WERI-Rb-1 (cell line): ENCODE measurements around the gene SDSL.

Experiments
- DNase-seq: peaks from one replicate; pipeline ENCODE4 v3.0.0-alpha.2; 2020
- H3K27ac ChIP-seq: fragments of 250-450 bp; sonication (Bioruptor Pico); 2 replicates; pipeline ENCODE4 v1.5.1; 2020; ENCODE audit warnings: mild to moderate bottlenecking, moderate library complexity
- H3K27me3 ChIP-seq: fragments of 250-450 bp; sonication (Bioruptor Pico); 2 replicates; pipeline ENCODE4 v1.5.1; 2021; ENCODE audit warnings: mild to moderate bottlenecking, low read depth, moderate library complexity; ENCODE audit not compliant: insufficient read depth, severe bottlenecking
- H3K36me3 ChIP-seq: fragments of 250-450 bp; sonication (Bioruptor Pico); 2 replicates; pipeline ENCODE4 v1.5.1; 2020; ENCODE audit warnings: mild to moderate bottlenecking, moderate library complexity
- H3K4me3 ChIP-seq: 2 replicates; pipeline ENCODE4 v1.5.1; 2011; ENCODE audit warnings: low read depth, mild to moderate bottlenecking, control low read depth, low read length
- H3K9me3 ChIP-seq: fragments of 250-450 bp; sonication (Bioruptor Pico); 2 replicates; pipeline ENCODE4 v1.5.1; 2021; ENCODE audit warnings: mild to moderate bottlenecking, moderate library complexity; ENCODE audit not compliant: severe bottlenecking
- TF ChIP-seq, protein P1 (sequence below): IDR thresholded peaks from 2 replicates; pipeline ENCODE4 v1.5.1; 2011; ENCODE audit warnings: low read depth, mild to moderate bottlenecking, control low read depth, inconsistent platforms, low read length

Gene SDSL

DNA sequence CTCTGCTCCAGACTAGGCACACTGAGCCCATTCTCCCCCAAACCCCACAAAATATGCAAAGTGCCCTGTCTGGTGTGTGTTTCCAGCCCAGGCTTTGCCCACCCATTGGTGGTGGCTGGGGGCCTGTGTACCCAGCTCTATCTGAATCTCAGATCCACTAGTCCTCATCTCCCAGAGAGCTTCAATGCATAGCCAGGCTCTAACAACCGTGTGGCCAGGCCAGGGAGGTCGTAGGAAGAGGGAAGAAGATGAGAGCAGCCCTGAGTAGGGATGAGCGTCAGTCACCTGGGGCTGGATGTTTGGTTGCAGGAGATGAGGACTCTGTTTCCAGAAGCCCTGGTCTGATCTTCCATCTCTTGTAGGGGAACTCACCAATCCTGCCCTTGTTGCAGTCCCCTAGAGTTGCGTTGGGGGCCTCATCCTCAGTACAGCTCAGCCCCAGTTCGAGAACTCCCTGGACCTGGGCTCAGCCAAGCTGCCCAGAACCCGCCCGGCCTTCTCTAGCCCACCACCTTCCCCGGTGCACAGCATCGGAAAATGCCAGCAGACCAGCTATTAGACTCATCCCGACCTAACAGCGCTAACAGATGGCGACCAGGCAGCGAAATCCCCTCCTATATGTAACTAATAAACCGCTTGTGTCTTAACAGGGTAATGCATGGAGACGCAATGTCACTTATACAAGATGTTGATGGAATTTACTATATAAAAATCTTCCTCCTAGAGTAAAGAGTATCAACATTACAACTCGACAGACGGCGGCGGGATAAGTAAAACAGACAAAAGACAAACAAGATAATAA lies 52.7 kb downstream of the SDSL start:
- H3K4me3 ChIP-seq: peak overlapping the region; percentile 43

DNA sequence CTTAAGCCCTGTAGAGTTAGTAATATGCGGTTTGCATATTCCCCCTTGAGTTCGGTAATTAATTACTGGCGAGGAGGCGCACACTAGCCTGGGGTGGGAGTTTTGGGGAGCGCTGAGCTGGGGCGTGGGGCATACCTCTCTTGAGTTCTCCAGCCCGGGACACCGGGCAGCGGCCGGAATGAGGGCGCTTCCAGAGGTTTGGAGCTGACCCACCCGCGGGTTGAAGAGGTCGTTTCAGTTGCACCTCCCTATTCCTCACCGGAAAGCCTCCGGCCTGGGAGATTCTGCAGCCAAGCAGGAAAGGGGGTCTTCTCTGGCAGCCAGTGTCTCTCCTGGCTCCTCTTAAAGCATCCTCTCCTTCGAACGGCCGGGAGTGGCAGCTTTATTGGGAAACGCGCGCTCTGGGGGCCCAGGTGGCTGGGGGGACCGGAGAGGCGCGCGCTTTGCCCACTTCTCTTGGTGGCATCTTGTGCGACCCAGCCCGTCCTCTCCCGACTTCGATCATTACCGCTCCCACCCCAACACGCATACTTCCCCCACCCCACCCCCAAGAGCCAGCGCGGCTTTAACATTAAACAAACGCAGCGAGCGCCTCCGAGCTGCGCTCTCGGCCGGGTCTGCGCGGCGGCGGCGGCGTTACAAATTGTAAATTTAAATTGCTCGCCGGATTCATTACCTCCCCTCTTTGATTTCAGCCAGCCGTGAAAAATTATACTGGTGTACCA lies 53.4 kb downstream of the SDSL start:
- H3K9me3 ChIP-seq: peaks cover 12% of the 10 kb centered on the region
- no peaks in the 10 kb centered on the region for H3K36me3 ChIP-seq
- TF ChIP-seq, protein P1, sequence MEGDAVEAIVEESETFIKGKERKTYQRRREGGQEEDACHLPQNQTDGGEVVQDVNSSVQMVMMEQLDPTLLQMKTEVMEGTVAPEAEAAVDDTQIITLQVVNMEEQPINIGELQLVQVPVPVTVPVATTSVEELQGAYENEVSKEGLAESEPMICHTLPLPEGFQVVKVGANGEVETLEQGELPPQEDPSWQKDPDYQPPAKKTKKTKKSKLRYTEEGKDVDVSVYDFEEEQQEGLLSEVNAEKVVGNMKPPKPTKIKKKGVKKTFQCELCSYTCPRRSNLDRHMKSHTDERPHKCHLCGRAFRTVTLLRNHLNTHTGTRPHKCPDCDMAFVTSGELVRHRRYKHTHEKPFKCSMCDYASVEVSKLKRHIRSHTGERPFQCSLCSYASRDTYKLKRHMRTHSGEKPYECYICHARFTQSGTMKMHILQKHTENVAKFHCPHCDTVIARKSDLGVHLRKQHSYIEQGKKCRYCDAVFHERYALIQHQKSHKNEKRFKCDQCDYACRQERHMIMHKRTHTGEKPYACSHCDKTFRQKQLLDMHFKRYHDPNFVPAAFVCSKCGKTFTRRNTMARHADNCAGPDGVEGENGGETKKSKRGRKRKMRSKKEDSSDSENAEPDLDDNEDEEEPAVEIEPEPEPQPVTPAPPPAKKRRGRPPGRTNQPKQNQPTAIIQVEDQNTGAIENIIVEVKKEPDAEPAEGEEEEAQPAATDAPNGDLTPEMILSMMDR: no peak
- no peak overlapping the region for H3K27ac ChIP-seq
- peak overlapping the region; percentile 43 for H3K4me3 ChIP-seq
- no peak for DNase-seq
- H3K27me3 ChIP-seq: peaks cover 65% of the 10 kb centered on the region

More for the DNA sequence above, 52.7 kb downstream of the SDSL start:
- H3K36me3 ChIP-seq: no peaks in the 10 kb centered on the region
- no peak overlapping the region for H3K27ac ChIP-seq
- no peak for DNase-seq
- TF ChIP-seq, protein P1: no peak
- H3K27me3 ChIP-seq: peaks cover 57% of the 10 kb centered on the region
- H3K9me3 ChIP-seq: peaks cover 12% of the 10 kb centered on the region

DNA sequence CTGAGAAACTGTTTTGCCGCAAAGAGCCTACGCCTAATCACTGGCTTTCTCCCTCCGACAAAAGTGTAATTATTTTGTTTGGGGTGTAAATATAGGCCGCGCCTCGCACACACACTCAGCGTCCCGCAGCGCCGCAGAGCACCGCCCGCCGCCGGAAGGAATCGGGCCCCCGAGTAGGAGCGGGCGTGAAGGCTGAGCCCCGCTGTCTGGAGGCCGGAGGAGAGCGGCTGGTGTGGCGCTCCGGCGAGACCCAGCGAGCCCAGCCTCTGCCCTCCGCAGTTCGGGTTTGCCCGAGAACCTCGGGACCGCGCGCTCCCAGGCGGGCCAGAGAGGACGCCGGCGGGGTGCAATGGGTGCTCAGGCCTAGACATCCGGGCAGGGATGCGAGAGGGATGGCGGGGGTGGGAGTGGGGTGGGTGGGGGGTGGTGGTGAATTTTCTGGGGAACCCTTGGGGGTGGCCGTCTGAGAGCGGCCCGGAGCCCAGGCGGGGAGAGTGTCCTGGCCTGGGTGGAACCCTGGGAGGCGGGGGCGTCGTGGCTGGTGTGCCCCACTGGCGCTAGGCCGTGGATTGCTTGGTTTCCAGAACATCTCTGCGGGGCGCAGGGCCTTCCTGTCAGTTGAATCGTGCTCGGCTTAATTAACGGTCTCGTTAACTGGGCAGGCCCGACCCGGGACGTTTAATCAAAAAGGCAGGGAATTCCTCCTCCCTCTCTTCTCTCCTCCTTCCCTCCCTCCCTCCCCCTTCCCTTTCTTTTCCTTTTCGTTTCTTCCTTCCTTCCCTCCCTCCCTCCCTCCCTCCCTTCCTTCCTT lies 54.2 kb downstream of the SDSL start:
- no peak for DNase-seq
- Histone ChIP-seq H3K27me3 (peaks cover 73% of the 10 kb centered on the region), H3K9me3 (peaks cover 12% of the 10 kb centered on the region), H3K36me3 (no peaks in the 10 kb centered on the region), H3K4me3 (peak overlapping the region; percentile 43), H3K27ac (no peak overlapping the region)
- TF ChIP-seq, protein P1: no peak

DNA sequence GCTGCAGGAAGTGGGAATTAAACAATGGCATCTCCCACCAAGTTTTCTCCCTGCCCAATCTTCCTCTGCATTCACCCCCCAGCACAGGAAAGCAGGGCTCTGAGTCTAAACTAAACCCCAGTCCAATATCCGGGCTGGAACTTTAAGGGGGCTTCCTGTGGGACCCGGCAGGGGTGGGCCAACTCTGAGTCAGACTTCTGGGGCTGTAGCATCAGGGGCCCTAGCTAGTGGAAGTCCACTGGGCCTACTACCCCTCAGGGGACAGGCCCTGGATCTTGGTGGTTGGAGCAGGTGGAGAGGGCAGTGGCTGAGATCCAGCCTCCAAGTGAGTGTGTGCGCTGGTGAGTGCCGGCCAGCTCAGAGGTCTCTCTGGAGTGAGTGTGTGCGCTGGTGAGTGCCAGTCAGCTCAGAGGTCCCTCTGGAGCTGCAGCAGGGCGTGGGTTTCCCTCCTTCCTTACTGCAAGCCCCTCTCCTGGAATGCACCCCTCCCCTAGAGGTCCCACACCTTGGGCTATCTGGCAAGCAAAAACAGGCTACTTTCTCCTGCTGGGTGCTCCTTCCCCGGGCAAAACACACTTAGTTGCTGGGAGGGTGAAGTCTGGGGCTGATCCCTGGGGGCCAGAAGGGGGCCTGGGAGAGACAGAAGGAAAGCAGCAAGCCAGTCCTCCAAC lies 55.1 kb downstream of the SDSL start:
- TF ChIP-seq, protein P1: no peak
- no peaks in the 10 kb centered on the region for H3K36me3 ChIP-seq
- no peak overlapping the region for H3K27ac ChIP-seq
- peaks cover 12% of the 10 kb centered on the region for H3K9me3 ChIP-seq
- no peak for DNase-seq
- H3K4me3 ChIP-seq: no peak overlapping the region
- peaks cover 79% of the 10 kb centered on the region for H3K27me3 ChIP-seq

DNA sequence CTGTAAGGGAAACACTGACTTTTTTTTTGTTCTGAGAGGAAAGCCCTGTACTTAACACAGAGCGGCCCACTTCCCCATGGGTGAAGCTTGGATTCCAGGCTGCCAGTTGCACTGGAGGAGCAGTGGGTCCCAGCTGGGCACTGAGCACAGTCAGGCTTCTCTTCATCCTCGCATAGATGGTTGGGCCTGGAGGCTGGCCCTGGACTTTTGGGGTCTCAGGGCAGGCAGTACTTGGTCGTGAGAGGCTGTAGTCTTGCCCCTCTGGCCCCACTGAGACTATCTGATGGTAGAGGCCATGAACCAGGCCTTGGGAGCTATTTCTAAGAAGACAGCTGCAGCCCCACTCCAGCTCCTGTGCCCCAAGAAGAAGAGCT lies 55.6 kb downstream of the SDSL start:
- Histone ChIP-seq H3K27ac (no peak overlapping the region), H3K4me3 (no peak overlapping the region), H3K27me3 (peaks cover 84% of the 10 kb centered on the region), H3K9me3 (peaks cover 12% of the 10 kb centered on the region), H3K36me3 (no peaks in the 10 kb centered on the region)
- TF ChIP-seq, protein P1: no peak
- DNase-seq: no peak
